ENCODE results near the gene GTF3C2.

GTF3C2 gene

GRCh38 chr2:27294928-27295327 lies 61.6 kb downstream of the GTF3C2 start:
- DNase-seq: no peak

- DNase-seq: no peak
Observed at GRCh38 chr2:27291865-27292264, 64.7 kb downstream of the GTF3C2 start.

- DNase-seq: no peak
Observed at GRCh38 chr2:27290549-27290948, 66.0 kb downstream of the GTF3C2 start.

GRCh38 chr2:27288610-27289009 lies 68.0 kb downstream of the GTF3C2 start:
- no peak for DNase-seq

GRCh38 chr2:27285481-27285880 lies 71.1 kb downstream of the GTF3C2 start:
- DNase-seq: no peak

- DNase-seq: no peak
Observed at GRCh38 chr2:27284996-27285395, 71.6 kb downstream of the GTF3C2 start.

GRCh38 chr2:27282892-27283291 lies 73.7 kb downstream of the GTF3C2 start:
- no peak for DNase-seq

GRCh38 chr2:27281855-27282559 lies 74.6 kb downstream of the GTF3C2 start, which contains the start of gene TRIM54:
TRIM54 (plus strand) TSS chr2:27282429; CDS start chr2:27282732, 303 bp downstream.
- DNase-seq: no peak

GRCh38 chr2:27281442-27281841 lies 75.1 kb downstream of the GTF3C2 start:
- no peak for DNase-seq

GRCh38 chr2:27280826-27281225 lies 75.7 kb downstream of the GTF3C2 start:
- no peak for DNase-seq

GRCh38 chr2:27278010-27278409 lies 78.6 kb downstream of the GTF3C2 start:
- no peak for DNase-seq
